ENCODE data around the gene ADAMTS7. TPM values are rescaled to one million over a fixed set of nuclear protein-coding genes. Genes with fewer than 3 reads are reported as not detected.
"Not testable (repeated sequence)": the region's sequence is repeated elsewhere in the genome, so short reads cannot be mapped to it uniquely, and the experiment has no call there.

ADAMTS7 gene
- total RNA-seq, 2 donors from 2014 or later, result 20.8 to 39.2 TPM

GRCh38 chr15:78751602-78751979, 59.7 kb downstream of the ADAMTS7 start:
- peaks cover 0 to 52% of the 10 kb centered on the region in 2 donors for H3K4me1 ChIP-seq
- H3K27me3 ChIP-seq, result no peaks in the 10 kb centered on the region
- no peak for DNase-seq (ENCODE audit: low spot score)
- H3K36me3 ChIP-seq, result no peaks in the 10 kb centered on the region
- no peak for TF ChIP-seq CTCF (IDR thresholded peaks at IDR 0.05)
- H3K27ac ChIP-seq, result no peak overlapping the region
- no peak overlapping the region for H3K4me3 ChIP-seq
- H3K9me3 ChIP-seq, result no peaks in the 10 kb centered on the region

- not testable (repeated sequence) for H3K27me3 ChIP-seq, H3K36me3 ChIP-seq, H3K9me3 ChIP-seq
- TF ChIP-seq CTCF (IDR thresholded peaks at IDR 0.05), result peak; percentile 40 to 91
- peak overlapping the region; percentile 44 to 59 for H3K27ac ChIP-seq
- H3K4me3 ChIP-seq, result peak overlapping the region in 1 of 2 donors; percentile 35
- DNase-seq (ENCODE audit: low spot score), result peak; percentile 93
- H3K4me1 ChIP-seq, result peaks cover 0 to 47% of the 10 kb centered on the region in 2 donors
Observed at GRCh38 chr15:78750974-78751601, 60.2 kb downstream of the ADAMTS7 start.

GRCh38 chr15:78750566-78750965, 60.7 kb downstream of the ADAMTS7 start:
- H3K36me3 ChIP-seq, result no peaks in the 10 kb centered on the region
- H3K27ac ChIP-seq, result peak overlapping the region; percentile 44 to 59
- H3K27me3 ChIP-seq, result no peaks in the 10 kb centered on the region
- DNase-seq (ENCODE audit: low spot score), result no peak
- H3K9me3 ChIP-seq, result no peaks in the 10 kb centered on the region
- peaks cover 0 to 42% of the 10 kb centered on the region in 2 donors for H3K4me1 ChIP-seq
- no peak for TF ChIP-seq CTCF (IDR thresholded peaks at IDR 0.05)
- peak overlapping the region in 1 of 2 donors; percentile 35 for H3K4me3 ChIP-seq

- DNase-seq (ENCODE audit: low spot score), result peak; percentile 54
- no peaks in the 10 kb centered on the region for H3K9me3 ChIP-seq
- peaks cover 0 to 39% of the 10 kb centered on the region in 2 donors for H3K4me1 ChIP-seq
- H3K36me3 ChIP-seq, result no peaks in the 10 kb centered on the region
- no peaks in the 10 kb centered on the region for H3K27me3 ChIP-seq
- no peak for TF ChIP-seq CTCF (IDR thresholded peaks at IDR 0.05)
- peak overlapping the region in 1 of 2 donors; percentile 59 for H3K27ac ChIP-seq
- no peak overlapping the region for H3K4me3 ChIP-seq
Observed at GRCh38 chr15:78749831-78750230, 61.4 kb downstream of the ADAMTS7 start.

- not testable (repeated sequence) for H3K27me3 ChIP-seq; DNase-seq (ENCODE audit: low spot score); H3K27ac ChIP-seq; H3K4me3 ChIP-seq; H3K9me3 ChIP-seq; H3K36me3 ChIP-seq
- peaks cover 0 to 26% of the 10 kb centered on the region in 2 donors for H3K4me1 ChIP-seq
Observed at GRCh38 chr15:78747877-78748276, 63.4 kb downstream of the ADAMTS7 start.

- not testable (repeated sequence) for H3K9me3 ChIP-seq; DNase-seq (ENCODE audit: low spot score); H3K4me3 ChIP-seq; H3K4me1 ChIP-seq; H3K27me3 ChIP-seq; H3K27ac ChIP-seq; H3K36me3 ChIP-seq
Observed at GRCh38 chr15:78741674-78742073, 69.6 kb downstream of the ADAMTS7 start.

- TF ChIP-seq CTCF (IDR thresholded peaks at IDR 0.05), result no peak
- Histone ChIP-seq H3K27ac (no peak overlapping the region), H3K9me3 (no peaks in the 10 kb centered on the region), H3K36me3 (no peaks in the 10 kb centered on the region), H3K4me3 (no peak overlapping the region), H3K27me3 (no peaks in the 10 kb centered on the region), H3K4me1 (peaks cover 0 to 7% of the 10 kb centered on the region in 2 donors)
- peak; percentile 46 for DNase-seq (ENCODE audit: low spot score)
Observed at GRCh38 chr15:78740904-78741274, 70.4 kb downstream of the ADAMTS7 start.

All from right atrium auricular region (tissue), 2 donors.